Stimulated activated CD4-positive, alpha-beta T cell treated with anti-CD3 and anti-CD28 coated beads, Interleukin-2, amount 100 ng/mL, for 48 hours (primary cell): ENCODE measurements around the gene ULBP2.
"Not testable (repeated sequence)": the region's sequence is repeated elsewhere in the genome, so short reads cannot be mapped to it uniquely, and the experiment has no call there.

Experiments
- DNase-seq, 2 donors: peaks; one replicate each; pipeline ENCODE4 v3.0.0-alpha.2; 2020

The ULBP2 gene

GRCh38 chr6:149953390-149953789, 11.6 kb downstream of the ULBP2 start:
- DNase-seq, result not testable (repeated sequence)

- not testable (repeated sequence) for DNase-seq
Observed at GRCh38 chr6:149953934-149954327, 12.1 kb downstream of the ULBP2 start.

DNA sequence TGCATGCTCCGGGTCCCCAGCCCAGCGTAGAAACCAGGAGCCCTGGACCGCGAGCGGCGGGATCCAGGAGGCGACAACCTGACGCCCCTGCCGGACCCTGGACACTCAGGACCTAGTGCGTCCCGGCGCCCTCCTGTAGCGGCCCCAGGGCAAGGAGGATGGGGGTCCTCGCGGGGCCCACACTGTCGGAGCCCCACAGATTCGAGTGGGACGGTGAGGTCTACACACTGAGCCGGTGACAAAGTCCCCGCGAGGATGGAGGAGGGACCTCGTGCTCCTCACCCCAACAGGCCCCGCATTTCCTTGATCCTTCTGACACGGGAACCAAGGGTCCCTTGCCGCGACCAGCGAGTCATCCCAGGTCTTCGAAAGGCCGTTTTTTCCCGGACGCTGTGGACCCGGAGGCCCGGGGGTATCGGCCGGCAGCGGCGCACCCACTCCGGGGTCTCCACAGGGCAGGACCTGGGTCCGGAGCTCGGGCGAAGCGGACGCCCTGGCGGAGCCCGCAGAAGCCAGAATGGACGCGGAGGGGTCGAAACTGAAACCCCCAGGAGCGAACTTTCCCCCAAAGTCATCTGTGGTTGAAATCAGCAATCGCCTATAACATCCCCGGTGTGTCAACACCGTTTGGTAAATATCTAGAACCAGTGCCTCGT, 12.6 kb downstream of the ULBP2 start:
- DNase-seq, result not testable (repeated sequence)

DNA sequence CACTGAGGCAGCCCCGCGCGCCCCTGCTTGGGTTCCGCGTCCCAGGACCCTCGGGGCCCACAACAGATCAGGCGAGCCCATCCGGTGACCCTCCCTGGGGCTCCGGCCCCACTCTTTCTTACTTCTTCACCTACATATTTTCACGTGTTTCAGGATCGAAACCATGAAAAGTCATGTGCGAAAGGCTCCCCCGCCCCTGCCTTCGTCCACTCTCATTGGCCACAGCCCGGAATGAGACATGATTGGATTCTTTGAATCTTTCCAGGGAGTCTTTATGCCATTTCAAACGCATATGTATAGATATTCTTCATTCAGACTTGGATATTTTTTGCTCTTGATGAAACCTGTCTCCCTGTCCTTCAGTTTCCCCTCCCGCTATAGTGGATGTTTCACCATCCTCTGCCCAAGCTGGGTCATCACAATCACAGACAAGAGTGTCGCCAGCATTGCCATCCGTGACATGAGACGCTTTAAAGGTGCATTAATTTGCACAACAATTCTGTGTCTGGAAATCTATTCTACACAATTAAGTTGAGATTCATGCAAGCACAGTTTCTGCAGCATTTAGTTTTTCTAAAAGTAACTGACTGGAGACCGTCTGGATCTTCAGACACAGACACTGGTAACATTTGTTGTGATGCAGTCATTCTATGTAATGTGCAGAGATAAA, 13.3 kb downstream of the ULBP2 start:
- not testable (repeated sequence) for DNase-seq

DNA sequence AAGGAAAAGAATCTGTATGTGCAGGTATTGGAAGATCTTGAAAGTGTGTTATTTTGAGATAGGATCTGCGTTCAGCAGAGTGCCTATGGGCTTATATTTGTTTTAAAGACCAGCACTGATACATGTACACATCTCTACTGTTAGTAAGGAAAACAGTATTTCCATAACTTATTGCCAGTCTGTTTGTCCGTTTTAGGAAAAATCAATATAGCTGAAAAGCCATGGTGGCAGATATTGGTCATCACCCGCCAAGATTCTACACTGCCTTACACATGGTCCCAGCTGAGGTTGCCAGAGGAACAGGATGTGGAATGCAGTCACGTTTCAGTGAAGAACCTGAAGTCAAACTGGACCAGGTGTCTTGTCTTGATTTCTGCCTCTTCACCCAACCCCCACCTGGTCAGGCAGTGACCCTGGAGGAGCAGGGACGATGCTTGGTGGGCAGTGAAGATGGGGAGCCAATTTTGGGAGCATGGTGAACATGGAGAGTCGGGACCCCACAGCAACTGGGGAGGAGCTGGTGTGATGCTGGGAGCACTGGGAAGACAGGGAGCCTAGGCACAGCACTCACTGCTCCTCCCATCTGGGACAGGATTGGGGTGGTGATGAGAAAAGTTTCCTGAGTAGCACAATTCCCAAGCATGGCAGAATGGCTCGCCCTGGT, 14.0 kb downstream of the ULBP2 start:
- DNase-seq, result not testable (repeated sequence)

DNA sequence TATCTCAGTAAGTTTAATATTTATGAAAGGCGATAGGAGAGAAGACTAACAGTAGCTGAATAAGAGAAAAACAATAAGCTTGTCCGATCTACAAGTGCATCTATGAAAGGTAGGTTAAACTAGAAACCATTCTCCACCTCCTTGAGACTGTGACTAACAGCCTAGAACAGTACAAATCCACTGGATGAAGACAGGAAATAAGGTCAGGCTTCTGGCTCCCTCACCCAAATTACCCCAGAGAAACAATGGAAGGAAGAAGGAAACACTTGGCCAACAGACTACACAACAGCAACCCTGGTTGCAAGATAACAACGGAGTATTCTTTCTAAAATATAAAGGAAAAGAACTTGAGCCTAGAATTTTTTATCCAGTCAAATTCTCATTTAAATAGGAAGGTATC, 16.3 kb downstream of the ULBP2 start:
- not testable (repeated sequence) for DNase-seq

DNA sequence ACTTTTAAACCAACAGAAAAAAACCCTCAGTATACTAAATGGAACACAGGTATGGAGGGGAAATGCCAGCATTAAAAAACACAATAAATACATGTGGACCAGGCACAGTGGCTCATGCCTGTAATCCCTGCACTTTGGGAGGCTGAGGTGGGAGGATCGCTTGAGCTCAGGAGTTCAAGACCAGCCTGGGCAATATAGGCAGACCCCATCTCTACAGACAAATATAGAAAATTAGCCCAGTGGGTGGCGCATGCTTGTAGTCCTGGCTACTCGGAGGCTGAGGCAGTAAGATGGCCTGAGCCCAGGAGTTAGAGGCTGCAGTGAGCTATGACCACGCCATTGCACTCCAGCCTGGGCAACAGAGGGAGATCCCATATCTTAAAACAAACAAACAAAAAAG, 18.0 kb downstream of the ULBP2 start:
- DNase-seq, result not testable (repeated sequence)

- DNase-seq, result no peak
Observed at GRCh38 chr6:149960488-149960887, 18.7 kb downstream of the ULBP2 start.

DNA sequence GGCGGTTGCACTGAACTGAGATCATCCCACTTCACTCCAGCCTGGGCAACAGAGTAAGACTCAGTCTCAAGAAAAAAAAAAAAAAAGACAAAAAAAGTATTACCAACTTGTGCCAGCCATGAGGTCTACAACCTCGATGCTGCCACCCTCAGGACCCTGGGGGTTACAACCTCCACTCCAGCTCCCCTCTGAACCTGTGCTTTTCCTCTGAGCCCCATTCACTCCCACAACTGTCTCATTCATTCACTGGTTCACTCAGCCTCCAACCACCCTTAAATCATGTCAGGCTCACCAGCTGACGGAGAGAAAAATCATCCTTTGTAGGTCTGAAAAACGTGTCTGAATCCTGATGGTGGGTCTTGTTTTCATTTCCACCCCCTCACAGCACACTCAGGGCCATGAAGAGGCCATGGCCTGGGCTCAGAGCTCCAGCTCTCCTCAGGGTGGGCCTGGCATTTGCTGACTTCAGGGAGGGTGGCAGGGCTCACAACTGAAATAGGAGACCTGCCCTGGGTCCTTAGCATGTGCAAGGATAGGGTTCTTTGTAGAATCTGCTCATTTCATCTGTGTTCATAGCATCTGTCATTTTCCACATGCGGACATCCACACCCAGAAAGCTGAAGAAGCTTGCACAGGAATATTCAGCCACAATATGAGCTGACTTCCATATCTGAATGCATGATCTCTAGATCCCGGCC, 20.1 kb downstream of the ULBP2 start:
- DNase-seq, result no peak

GRCh38 chr6:149962461-149963211, 20.8 kb downstream of the ULBP2 start:
- no peak for DNase-seq

- peak in 1 of 2 donors; percentile 40 for DNase-seq
Observed at GRCh38 chr6:149963212-149963461, 21.3 kb downstream of the ULBP2 start.

DNA sequence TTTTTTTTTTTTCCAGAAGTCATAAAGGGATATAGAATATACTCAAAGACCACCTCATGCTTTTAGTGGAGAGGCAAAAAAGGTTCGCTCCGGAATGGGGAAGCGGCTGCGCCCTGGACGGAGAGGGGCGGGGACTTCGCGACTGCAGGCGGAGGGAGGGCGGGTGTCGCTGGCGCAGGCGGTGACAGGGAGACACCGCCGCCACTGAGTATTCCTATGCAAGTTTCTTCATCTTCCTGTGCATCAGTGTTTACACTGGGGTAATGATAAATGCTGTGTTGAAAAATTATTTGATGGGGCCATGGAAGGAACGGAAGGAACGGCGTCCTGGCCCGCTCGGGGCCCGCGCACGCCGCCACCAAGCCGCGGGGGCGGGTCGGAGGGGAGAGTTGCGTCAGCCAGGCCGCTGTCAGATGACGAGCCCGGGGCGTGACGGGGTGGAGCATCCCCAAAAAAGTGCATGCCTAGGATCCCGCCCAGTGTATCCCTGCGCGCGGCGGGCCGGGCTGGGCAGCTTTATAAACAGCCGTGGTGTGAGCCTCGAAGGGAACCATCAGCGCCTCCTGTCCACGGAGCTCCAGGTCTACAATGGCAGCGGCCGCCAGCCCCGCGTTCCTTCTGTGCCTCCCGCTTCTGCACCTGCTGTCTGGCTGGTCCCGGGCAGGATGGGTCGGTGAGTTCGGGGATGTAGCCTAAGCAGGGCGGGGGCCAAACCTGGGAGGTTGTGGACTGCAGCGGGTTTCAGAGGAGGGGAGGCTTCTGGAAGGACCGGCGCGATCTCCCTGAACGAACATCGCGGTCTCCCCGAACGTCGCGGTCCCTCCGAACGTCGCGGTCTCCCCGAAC, 21.9 kb downstream of the ULBP2 start, which contains the start of gene ULBP1:
ULBP1 (plus strand) TSS at position 482 of the 846 bp plus-strand sequence; CDS start at position 589, 107 bp downstream.
- peak; percentile 66 to 83 for DNase-seq

- no peak for DNase-seq
Observed at GRCh38 chr6:149964308-149965193, 22.7 kb downstream of the ULBP2 start.

DNA sequence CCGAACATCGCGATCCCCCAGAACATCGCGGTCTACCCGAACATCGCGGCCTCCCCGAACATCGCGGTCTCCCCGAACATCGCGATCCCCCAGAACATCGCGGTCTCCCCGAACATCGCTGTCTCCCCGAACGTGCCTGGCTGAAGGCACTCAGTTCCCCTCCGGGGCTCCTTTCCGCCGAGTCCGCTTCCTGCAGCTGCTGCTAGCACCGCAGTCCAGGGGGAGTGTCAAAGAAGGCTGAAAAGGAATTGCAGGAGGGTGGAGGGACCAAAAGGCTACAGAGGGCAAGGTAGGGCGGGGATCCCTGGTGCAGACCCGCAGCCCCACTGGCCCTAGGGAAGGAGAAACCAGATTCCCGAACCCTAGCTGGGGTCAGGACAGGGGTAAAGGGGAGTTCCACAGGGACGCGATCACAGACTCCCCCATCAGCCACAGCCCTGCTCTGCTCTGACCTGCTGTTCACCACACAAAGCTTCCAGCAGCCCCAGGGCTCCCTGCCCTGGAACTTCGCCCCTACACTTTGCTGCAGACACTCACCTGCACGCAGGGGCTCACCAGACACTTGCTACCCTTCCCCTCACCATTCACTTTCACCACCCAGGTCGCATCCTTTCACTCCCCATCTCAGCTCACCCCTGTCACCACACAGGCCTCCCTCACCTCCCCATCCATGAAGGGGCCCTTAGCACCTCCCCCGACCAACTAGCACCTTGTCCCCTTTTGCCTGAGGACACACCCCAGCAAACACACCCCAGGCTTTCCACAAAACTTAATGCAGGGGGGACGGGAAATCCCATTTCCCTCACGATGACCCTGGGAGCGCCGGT, 23.6 kb downstream of the ULBP2 start:
- DNase-seq, result no peak

GRCh38 chr6:149966319-149966718, 24.5 kb downstream of the ULBP2 start:
- not testable (repeated sequence) for DNase-seq

DNA sequence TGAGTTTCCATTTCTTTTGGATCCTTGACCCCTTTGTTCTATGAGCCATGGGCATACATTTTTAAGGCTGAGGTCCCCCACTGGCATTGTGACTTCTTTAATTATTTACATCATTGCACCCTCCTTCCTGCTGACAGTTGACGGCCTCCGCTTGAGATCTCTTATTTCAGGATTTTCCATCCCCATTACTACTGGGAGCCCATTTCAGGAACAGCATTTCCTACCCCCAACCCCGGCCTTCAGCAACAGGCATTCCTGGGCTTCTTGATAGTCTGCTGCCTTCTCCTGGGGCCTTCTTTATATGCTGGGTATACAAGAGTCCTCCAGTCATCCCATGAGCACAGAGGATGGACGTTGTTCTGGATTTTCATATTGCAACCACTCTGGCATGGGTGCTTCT, 25.8 kb downstream of the ULBP2 start:
- DNase-seq, result no peak

- DNase-seq, result not testable (repeated sequence)
Observed at GRCh38 chr6:149967999-149968398, 26.2 kb downstream of the ULBP2 start.

DNA sequence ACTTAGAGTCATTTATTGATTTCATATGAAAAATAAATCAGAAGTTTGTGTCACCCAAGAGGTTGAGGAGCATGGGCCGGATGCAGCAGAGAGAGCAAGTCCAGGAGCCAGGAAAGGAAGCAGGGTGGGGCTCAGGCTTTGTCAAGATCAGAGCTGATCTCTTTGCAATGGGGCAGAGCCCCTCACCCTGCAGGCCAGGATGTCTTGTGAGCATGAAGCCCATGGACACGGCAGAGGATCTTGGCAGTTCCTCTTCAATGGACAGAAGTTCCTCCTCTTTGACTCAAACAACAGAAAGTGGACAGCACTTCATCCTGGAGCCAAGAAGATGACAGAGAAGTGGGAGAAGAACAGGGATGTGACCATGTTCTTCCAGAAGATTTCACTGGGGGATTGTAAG, 27.1 kb downstream of the ULBP2 start:
- not testable (repeated sequence) for DNase-seq

GRCh38 chr6:149969635-149970034, 27.8 kb downstream of the ULBP2 start:
- DNase-seq, result no peak

GRCh38 chr6:149974394-149974793, 32.6 kb downstream of the ULBP2 start:
- not testable (repeated sequence) for DNase-seq
